Stimulated activated CD4-positive, alpha-beta T cell treated with anti-CD3 and anti-CD28 coated beads, TNF-alpha, amount 100 ng/mL, for 48 hours (primary cell): ENCODE data around the gene PSMB9.
A peak's percentile ranks its signal among the peaks of the same experiment; 100 is the strongest.

Source experiments
- DNase-seq, 3 donors: peaks; one replicate each; pipeline ENCODE4 v3.0.0-alpha.2; 2020; ENCODE audit warnings: low read depth in 3 of 3

The PSMB9 gene

GRCh38 chr6:32839356-32839755, 14.6 kb upstream of the PSMB9 start:
- no peak for DNase-seq

GRCh38 chr6:32840604-32841246, 13.3 kb upstream of the PSMB9 start:
- DNase-seq: no peak

- no peak for DNase-seq
These were observed 11.9 kb upstream of the PSMB9 start for GRCh38 chr6:32842021-32842650.

GRCh38 chr6:32842690-32843089, 11.3 kb upstream of the PSMB9 start:
- no peak for DNase-seq

GRCh38 chr6:32843331-32843978, 10.5 kb upstream of the PSMB9 start:
- DNase-seq: no peak

GRCh38 chr6:32843979-32844838, 9.8 kb upstream of the PSMB9 start, which contains the start of gene PSMB8:
TSS of gene PSMB8 (minus strand) at chr6:32844047. CDS start at chr6:32843996, 51 bp downstream.
- DNase-seq: peak; percentile 94 to 99 (median 95)

GRCh38 chr6:32844839-32845383, 9.1 kb upstream of the PSMB9 start:
- no peak for DNase-seq

GRCh38 chr6:32845384-32845884, 8.6 kb upstream of the PSMB9 start:
- DNase-seq: no peak

GRCh38 chr6:32847004-32847403, 7.0 kb upstream of the PSMB9 start:
- no peak for DNase-seq

- no peak for DNase-seq
These were observed 6.2 kb upstream of the PSMB9 start for GRCh38 chr6:32847795-32848194.

GRCh38 chr6:32849126-32849525, 4.9 kb upstream of the PSMB9 start:
- no peak for DNase-seq

- no peak for DNase-seq
These were observed 3.0 kb upstream of the PSMB9 start for GRCh38 chr6:32851025-32851424.

- DNase-seq: no peak
These were observed 1.8 kb upstream of the PSMB9 start for GRCh38 chr6:32852018-32852843.

GRCh38 chr6:32852844-32853540, 1.0 kb upstream of the PSMB9 start:
- peak in 2 of 3 donors; percentile 41 to 44 for DNase-seq

- DNase-seq: peak in 1 of 3 donors; percentile 47
These were observed 585 bp downstream of the PSMB9 start for GRCh38 chr6:32854376-32855178.

GRCh38 chr6:32855467-32856174, 1.6 kb downstream of the PSMB9 start:
- no peak for DNase-seq

GRCh38 chr6:32857156-32857891, 3.3 kb downstream of the PSMB9 start:
- DNase-seq: no peak

- DNase-seq: no peak
These were observed 4.2 kb downstream of the PSMB9 start for GRCh38 chr6:32858194-32858593.
